Effector CD4-positive, alpha-beta T cell (primary cell): ENCODE data around the gene POLD2.

ENCODE experiments used
- DNase-seq: peaks from one replicate; pipeline ENCODE4 v3.0.0-alpha.2; 2020

The POLD2 gene

GRCh38 chr7:44101303-44101965 is 21.9 kb downstream of the POLD2 start:
- DNase-seq, result no peak

GRCh38 chr7:44100458-44101302 is 22.7 kb downstream of the POLD2 start:
- DNase-seq, result no peak

- DNase-seq, result no peak
Observed at GRCh38 chr7:44099669-44100068, 23.7 kb downstream of the POLD2 start.

- no peak for DNase-seq
Observed at GRCh38 chr7:44098092-44099068, 25.0 kb downstream of the POLD2 start.

GRCh38 chr7:44097064-44097932 is 26.1 kb downstream of the POLD2 start:
- DNase-seq, result no peak

- no peak for DNase-seq
Observed at GRCh38 chr7:44096326-44096881, 26.9 kb downstream of the POLD2 start.

- DNase-seq, result no peak
Observed at GRCh38 chr7:44095781-44096180, 27.6 kb downstream of the POLD2 start.

GRCh38 chr7:44094883-44095592 is 28.3 kb downstream of the POLD2 start:
- DNase-seq, result no peak

GRCh38 chr7:44094365-44094764 is 29.0 kb downstream of the POLD2 start:
- no peak for DNase-seq

- DNase-seq, result no peak
Observed at GRCh38 chr7:44093102-44093641, 30.2 kb downstream of the POLD2 start.

GRCh38 chr7:44087911-44088838 is 35.2 kb downstream of the POLD2 start:
- no peak for DNase-seq

- no peak for DNase-seq
Observed at GRCh38 chr7:44086627-44087026, 36.7 kb downstream of the POLD2 start.

GRCh38 chr7:44085546-44085945 is 37.8 kb downstream of the POLD2 start:
- DNase-seq, result no peak

GRCh38 chr7:44084701-44085100 is 38.6 kb downstream of the POLD2 start:
- DNase-seq, result no peak

- no peak for DNase-seq
Observed at GRCh38 chr7:44083796-44084195, 39.6 kb downstream of the POLD2 start.

GRCh38 chr7:44082541-44083207 is 40.7 kb downstream of the POLD2 start:
- DNase-seq, result peak; percentile 97

- no peak for DNase-seq
Observed at GRCh38 chr7:44081266-44081748, 42.0 kb downstream of the POLD2 start.

GRCh38 chr7:44080686-44081265 is 42.6 kb downstream of the POLD2 start:
- no peak for DNase-seq
